ENCODE measurements around the gene RAB9B.
A peak's percentile ranks its signal among the peaks of the same experiment; 100 is the strongest.
"Not testable (repeated sequence)": the region's sequence is repeated elsewhere in the genome, so short reads cannot be mapped to it uniquely, and the experiment has no call there.

RAB9B gene

GRCh38 chrX:103817502-103817901 lies 14.6 kb downstream of the RAB9B start:
- TF ChIP-seq Cebpa-rat (IDR thresholded peaks at IDR 0.05): no peak
- Histone ChIP-seq H3K27me3 (no peaks in the 10 kb centered on the region), H3K4me1 (no peaks in the 10 kb centered on the region), H3K9me3 (no peaks in the 10 kb centered on the region), H3K27ac (no peak overlapping the region), H3K9ac (no peak overlapping the region), H4K20me1 (no peaks in the 10 kb centered on the region), H3K4me3 (no peak overlapping the region), H3K36me3 (no peaks in the 10 kb centered on the region), H3K4me2 (no peak overlapping the region)

GRCh38 chrX:103817101-103817500 lies 15.0 kb downstream of the RAB9B start:
- H3K9ac ChIP-seq, H3K36me3 ChIP-seq, H3K27ac ChIP-seq, H3K9me3 ChIP-seq, H4K20me1 ChIP-seq, H3K27me3 ChIP-seq, H3K4me2 ChIP-seq, H3K4me3 ChIP-seq, H3K4me1 ChIP-seq: not testable (repeated sequence)

DNA sequence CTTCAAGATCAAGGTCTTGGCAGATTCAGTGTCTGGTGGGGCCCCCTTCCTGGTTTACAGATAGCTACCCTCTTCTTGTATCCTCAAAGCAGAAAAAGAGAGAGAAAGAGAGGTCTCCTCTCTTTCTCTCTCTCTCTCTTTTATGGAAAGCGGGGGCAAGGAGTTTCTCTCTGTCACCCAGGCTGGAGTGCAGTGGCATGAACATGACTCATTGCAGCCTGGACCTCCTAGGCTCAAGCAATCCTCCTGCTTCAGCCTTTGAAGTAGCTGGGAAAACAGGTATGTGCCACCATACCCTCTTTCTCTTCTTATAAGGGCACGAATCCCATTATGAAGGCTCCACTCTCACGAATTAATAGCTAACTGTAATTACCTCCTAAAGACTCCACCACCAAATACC lies 20.2 kb downstream of the RAB9B start:
- Histone ChIP-seq H3K9ac (no peak overlapping the region), H3K4me3 (no peak overlapping the region), H3K4me2 (no peak overlapping the region), H3K9me3 (no peaks in the 10 kb centered on the region), H3K36me3 (no peaks in the 10 kb centered on the region), H3K27me3 (no peaks in the 10 kb centered on the region), H4K20me1 (no peaks in the 10 kb centered on the region), H3K4me1 (no peaks in the 10 kb centered on the region), H3K27ac (no peak overlapping the region)
- TF ChIP-seq Cebpa-rat (IDR thresholded peaks at IDR 0.05): no peak

DNA sequence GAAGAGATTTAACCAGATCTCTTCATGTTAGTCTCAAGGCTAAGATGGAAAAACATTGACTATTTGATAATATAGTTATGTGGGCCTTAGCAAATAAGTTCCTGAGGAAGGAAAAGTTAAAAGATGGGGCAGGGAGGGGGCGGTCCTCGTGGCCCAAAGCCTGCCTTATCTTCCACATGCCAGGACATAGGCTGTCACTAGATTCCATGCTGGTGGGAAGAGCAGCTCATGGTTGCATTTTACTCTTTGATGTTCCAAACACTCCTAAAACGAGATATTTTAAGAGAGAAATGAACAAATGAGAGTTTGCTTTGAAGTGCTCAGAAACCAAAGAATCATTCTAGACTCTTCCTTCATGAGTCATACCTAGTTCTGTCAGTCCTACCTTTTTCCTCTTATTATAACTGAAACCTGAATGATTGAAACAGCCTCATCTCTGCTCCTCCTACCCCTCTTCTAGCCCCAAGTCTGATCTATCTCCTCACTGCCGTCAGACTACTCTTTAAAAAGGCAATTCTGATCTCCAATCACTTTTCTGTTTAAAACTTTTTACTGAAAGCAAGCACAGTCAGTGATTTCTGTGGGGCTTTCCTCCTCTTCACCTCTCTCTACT lies 25.1 kb downstream of the RAB9B start:
- Histone ChIP-seq H3K36me3 (no peaks in the 10 kb centered on the region), H3K4me3 (no peak overlapping the region), H3K4me2 (no peak overlapping the region), H3K4me1 (no peaks in the 10 kb centered on the region), H3K9me3 (no peaks in the 10 kb centered on the region), H4K20me1 (no peaks in the 10 kb centered on the region), H3K27me3 (no peaks in the 10 kb centered on the region), H3K27ac (no peak overlapping the region), H3K9ac (no peak overlapping the region)
- TF ChIP-seq Cebpa-rat (IDR thresholded peaks at IDR 0.05): no peak

- no peaks in the 10 kb centered on the region for H3K27me3 ChIP-seq
- H3K27ac ChIP-seq: no peak overlapping the region
- H4K20me1 ChIP-seq: no peaks in the 10 kb centered on the region
- no peak overlapping the region for H3K9ac ChIP-seq
- no peak overlapping the region for H3K4me3 ChIP-seq
- H3K9me3 ChIP-seq: no peaks in the 10 kb centered on the region
- no peak for TF ChIP-seq Cebpa-rat (IDR thresholded peaks at IDR 0.05)
- no peaks in the 10 kb centered on the region for H3K4me1 ChIP-seq
- no peak overlapping the region for H3K4me2 ChIP-seq
- H3K36me3 ChIP-seq: no peaks in the 10 kb centered on the region
Observed at GRCh38 chrX:103805860-103806259, 26.2 kb downstream of the RAB9B start.

- Histone ChIP-seq H3K4me3 (no peak overlapping the region), H3K4me2 (no peak overlapping the region), H3K27ac (no peak overlapping the region), H3K27me3 (no peaks in the 10 kb centered on the region), H3K36me3 (no peaks in the 10 kb centered on the region), H4K20me1 (no peaks in the 10 kb centered on the region), H3K4me1 (no peaks in the 10 kb centered on the region), H3K9me3 (no peaks in the 10 kb centered on the region), H3K9ac (no peak overlapping the region)
- no peak for TF ChIP-seq Cebpa-rat (IDR thresholded peaks at IDR 0.05)
Observed at GRCh38 chrX:103800318-103800717, 31.7 kb downstream of the RAB9B start.

GRCh38 chrX:103797691-103798090 lies 34.4 kb downstream of the RAB9B start:
- no peak overlapping the region for H3K27ac ChIP-seq
- no peak overlapping the region for H3K4me3 ChIP-seq
- H3K4me1 ChIP-seq: no peaks in the 10 kb centered on the region
- no peaks in the 10 kb centered on the region for H3K9me3 ChIP-seq
- no peaks in the 10 kb centered on the region for H3K36me3 ChIP-seq
- no peaks in the 10 kb centered on the region for H4K20me1 ChIP-seq
- no peak overlapping the region for H3K9ac ChIP-seq
- peak; percentile 53 for TF ChIP-seq Cebpa-rat (IDR thresholded peaks at IDR 0.05)
- H3K4me2 ChIP-seq: no peak overlapping the region
- no peaks in the 10 kb centered on the region for H3K27me3 ChIP-seq

DNA sequence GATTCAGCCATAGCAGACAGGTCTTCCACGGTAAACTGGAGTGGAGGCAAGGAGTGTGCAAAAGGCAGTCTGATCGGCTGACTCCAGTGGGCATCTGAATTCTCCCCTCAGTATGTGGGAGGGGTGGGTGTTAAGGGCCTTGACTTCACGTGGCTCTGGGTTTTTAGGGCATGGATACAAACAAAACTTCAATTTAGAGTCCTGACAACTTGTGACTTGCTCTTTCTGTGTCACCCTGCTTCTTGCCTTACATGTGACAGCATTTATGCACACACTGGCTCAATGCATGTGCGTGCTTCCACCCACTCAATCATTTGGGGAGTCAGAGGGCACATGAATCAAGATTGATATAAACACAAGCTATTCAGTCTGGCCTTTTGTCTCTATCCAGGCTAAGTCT lies 37.9 kb downstream of the RAB9B start:
- Histone ChIP-seq H3K9me3 (no peaks in the 10 kb centered on the region), H3K27ac (no peak overlapping the region), H3K36me3 (no peaks in the 10 kb centered on the region), H3K4me3 (no peak overlapping the region), H3K4me1 (no peaks in the 10 kb centered on the region), H3K27me3 (no peaks in the 10 kb centered on the region), H3K4me2 (no peak overlapping the region), H4K20me1 (no peaks in the 10 kb centered on the region), H3K9ac (no peak overlapping the region)
- TF ChIP-seq Cebpa-rat (IDR thresholded peaks at IDR 0.05): no peak

GRCh38 chrX:103793545-103793940 lies 38.5 kb downstream of the RAB9B start:
- Histone ChIP-seq H3K27me3 (no peaks in the 10 kb centered on the region), H3K36me3 (no peaks in the 10 kb centered on the region), H4K20me1 (no peaks in the 10 kb centered on the region), H3K27ac (no peak overlapping the region), H3K4me2 (no peak overlapping the region), H3K4me1 (no peaks in the 10 kb centered on the region), H3K9ac (no peak overlapping the region), H3K4me3 (no peak overlapping the region), H3K9me3 (no peaks in the 10 kb centered on the region)
- TF ChIP-seq Cebpa-rat (IDR thresholded peaks at IDR 0.05): no peak

- TF ChIP-seq Cebpa-rat (IDR thresholded peaks at IDR 0.05): no peak
- no peak overlapping the region for H3K4me3 ChIP-seq
- no peak overlapping the region for H3K27ac ChIP-seq
Observed at GRCh38 chrX:103792916-103793544, 39.0 kb downstream of the RAB9B start.

More at GRCh38 chrX:103792916-103793544, 39.0 kb downstream of the RAB9B start:
- Histone ChIP-seq H3K4me2 (no peak overlapping the region), H4K20me1 (no peaks in the 10 kb centered on the region), H3K27me3 (no peaks in the 10 kb centered on the region), H3K36me3 (no peaks in the 10 kb centered on the region), H3K4me1 (no peaks in the 10 kb centered on the region), H3K9me3 (no peaks in the 10 kb centered on the region), H3K9ac (no peak overlapping the region)

All from BLaER1 (cell line).